Endometrium (tissue), 2 donors: ENCODE results near the gene TRAPPC4.
"Not testable (repeated sequence)": the region's sequence is repeated elsewhere in the genome, so short reads cannot be mapped to it uniquely, and the experiment has no call there.

Experiments used
- FAIRE-seq: peaks from 2 replicates; lab custom pipeline; 2012; peaks lifted over from hg19 to GRCh38; lab: Jason Lieb, UNC
- donor health status: control.
- donor health status: control.

Gene TRAPPC4, protein sequence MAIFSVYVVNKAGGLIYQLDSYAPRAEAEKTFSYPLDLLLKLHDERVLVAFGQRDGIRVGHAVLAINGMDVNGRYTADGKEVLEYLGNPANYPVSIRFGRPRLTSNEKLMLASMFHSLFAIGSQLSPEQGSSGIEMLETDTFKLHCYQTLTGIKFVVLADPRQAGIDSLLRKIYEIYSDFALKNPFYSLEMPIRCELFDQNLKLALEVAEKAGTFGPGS

DNA sequence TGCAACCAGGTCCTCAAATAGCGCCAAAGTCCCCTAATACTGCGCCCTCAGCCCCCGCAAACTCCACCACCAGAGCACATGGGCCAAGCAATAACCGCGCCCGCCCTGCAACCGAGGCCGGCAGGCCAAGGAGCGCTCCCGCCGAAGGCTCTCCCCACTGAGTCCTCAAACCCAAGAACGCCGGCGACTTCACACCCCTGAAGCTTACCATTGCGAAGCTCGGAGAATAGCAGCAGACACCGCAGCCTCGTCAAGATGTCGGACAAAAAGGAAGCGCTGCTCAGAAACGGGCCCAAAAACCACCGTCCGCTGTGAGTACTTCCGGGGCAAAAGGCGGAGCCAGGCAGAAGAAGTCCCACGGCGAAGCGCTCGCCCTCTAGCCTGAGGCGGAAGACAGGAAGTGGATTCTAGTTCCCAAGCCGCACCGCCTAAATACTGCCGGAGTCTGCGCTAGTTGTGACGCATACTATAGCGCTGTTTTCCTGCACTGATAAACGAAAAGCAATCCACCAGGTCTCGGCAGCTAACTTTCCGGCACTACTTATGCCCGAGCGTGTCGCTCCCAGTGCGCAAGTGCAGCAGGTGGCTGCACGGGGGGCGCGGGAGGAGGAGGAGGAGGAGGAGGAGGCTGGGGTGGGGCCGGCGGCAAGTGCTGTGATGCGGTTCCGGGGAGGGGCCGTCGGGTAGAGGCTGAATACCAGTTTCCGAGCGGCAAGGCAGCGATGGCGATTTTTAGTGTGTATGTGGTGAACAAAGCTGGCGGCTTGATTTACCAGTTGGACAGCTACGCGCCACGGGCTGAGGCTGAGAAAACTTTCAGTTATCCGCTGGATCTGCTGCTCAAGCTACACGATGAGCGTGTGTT lies at the start of gene TRAPPC4, which contains the start of gene RPS25:
Gene TRAPPC4 (plus strand): TSS at position 693 of the 865 bp plus-strand sequence. CDS start 30 bp downstream, at position 723.
Gene RPS25 (minus strand): TSS at position 270 of the 865 bp plus-strand sequence. CDS start 59 bp downstream, at position 211.
- FAIRE-seq, result peak; percentile 33

DNA sequence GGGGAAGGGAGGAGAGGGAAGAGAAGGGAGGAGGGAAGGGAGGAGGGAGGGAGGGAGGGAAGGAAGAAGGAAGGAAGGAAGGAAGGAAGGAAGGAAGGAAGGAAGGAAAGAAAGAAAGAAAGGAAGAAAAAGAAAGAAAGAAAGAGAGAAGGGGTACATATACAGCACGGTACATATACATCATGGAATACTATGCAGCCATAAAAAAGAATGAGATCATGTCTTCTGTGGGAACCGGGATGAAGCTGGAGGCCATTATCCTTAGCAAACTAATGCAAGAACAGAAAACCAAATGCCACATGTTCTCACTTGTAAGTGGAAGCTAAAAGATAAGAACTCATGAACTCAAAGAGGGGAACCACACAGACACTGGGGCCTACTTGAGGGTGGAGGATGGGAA lies 49.1 kb upstream of the TRAPPC4 start:
- FAIRE-seq, result not testable (repeated sequence)

DNA sequence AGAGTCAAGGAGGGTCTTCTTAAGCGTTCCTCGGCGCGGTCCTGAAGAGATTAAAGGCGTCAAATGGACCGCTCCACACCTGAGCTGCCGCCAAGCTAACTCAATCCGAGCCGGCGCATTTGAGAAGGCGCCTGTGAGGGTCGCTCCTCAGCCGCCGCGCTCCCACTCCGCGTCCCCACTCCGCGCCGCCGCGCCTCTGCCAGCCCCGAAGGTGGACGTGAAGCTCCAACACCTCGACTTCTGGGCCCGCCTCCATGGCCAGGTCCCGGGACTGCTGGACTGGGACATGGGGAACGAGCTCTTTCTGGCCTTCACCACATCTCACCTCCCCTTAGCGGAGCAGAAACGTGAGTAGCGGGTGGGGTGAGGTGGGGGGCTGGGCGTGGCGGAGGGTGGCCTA lies 46.9 kb upstream of the TRAPPC4 start, which contains the start of gene FOXR1:
Gene FOXR1 (plus strand): TSS at position 116 of the 400 bp plus-strand sequence. CDS start 171 bp downstream, at position 287.
- no peak for FAIRE-seq

DNA sequence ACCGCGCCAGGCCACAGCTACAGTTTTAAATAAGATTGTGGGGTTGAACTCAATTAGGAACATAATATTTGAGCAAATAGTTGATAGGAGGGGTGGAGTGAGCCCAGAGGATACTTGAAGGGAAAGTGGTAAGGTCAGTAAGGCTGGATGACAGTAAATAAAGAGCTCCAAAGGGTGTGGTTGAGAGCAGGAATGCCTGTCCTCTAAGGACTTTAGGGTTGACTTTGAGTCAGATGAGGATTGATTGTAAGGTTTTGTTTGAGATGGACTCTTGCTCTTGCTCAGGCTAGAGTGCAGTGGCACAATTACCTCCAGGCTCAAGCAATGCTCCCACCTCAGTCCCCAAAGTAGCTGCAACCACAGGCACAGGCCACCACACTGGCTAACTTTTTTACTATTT lies 44.6 kb upstream of the TRAPPC4 start:
- FAIRE-seq, result no peak

DNA sequence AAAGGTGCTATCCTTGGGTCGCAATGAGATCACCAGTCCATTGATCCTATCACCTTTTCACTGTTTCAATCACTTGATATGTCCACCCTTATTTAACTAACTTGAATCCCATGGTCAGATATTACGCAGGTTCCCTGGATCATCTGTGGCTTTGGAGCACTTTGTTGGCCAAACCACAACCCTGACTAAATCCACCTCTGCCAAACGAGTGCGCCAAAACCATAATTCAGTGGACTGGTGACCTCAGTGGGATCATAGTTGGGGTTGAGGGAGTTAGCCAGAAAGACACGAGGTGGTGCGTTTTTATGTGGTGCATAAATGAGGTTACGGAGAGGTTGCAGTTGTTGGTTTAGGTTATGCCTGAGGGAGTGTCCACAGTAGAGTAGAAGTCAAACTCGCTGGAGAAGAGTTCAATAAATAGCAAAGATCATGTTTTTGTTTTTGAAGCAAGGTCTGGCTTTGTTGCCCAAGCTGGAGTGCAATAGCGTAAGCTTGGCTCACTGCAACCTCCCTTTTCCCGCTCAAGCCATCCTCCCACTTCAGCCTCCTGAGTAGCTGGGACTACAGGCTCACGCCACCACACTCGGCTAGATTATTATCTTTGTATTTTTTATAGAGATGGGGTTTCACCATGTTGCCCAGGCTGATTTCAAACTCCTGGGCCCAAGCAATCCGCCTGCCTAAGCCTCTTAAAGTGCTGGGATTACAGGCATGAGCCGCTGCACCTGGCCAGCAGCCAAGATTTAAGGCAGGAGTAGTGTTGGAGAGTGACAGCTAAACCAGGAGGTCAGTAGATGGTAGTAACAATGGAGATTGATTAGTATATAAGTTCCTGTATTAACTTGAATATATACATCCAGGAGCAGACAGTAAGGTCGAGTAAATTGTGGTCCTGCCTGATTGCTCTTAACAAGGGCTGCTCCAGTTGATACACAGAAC lies 42.5 kb upstream of the TRAPPC4 start:
- FAIRE-seq, result no peak

DNA sequence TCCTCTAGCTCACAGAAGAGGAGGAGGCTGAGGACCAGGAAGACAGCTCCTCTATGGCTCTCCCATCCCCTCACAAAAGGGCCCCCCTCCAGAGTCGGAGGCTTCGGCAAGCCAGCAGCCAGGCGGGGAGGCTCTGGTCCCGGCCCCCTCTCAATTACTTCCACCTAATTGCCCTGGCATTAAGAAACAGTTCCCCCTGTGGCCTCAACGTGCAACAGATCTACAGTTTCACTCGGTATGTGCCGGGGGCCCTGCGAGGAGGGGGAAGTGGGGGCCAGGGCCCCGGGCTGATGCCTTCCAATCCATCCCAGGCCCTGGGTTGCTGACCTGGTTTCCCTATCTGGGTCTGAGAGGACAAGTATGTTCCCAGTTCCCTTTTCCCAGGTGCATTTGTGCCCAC lies 39.1 kb upstream of the TRAPPC4 start:
- FAIRE-seq, result no peak

DNA sequence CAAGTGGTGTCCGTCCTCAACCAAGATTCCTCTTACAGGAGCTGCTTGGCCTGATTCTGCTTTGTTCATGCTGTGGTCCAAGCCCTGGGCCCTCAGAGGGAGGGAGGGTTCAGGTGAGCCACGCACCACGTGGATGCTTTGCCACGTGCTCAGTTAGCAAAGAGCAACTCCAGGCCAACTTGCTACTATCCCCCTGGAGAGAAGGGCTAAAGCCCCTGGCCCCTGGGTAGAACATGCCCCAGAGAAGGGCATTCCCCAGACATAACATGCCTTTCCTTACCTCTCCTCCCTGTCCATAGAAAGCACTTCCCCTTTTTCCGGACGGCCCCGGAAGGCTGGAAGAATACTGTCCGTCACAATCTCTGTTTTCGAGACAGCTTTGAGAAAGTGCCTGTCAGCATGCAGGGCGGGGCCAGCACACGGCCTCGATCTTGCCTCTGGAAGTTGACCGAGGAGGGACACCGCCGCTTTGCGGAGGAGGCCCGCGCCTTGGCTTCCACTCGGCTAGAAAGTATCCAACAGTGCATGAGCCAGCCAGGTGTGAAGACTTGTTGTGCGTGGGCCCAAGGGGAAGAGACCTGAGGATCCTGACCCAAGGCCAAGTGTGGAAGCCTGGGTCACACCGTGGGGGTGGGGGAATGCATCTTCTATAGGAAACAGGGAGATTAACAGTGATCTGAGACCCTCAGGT lies 38.2 kb upstream of the TRAPPC4 start:
- no peak for FAIRE-seq

DNA sequence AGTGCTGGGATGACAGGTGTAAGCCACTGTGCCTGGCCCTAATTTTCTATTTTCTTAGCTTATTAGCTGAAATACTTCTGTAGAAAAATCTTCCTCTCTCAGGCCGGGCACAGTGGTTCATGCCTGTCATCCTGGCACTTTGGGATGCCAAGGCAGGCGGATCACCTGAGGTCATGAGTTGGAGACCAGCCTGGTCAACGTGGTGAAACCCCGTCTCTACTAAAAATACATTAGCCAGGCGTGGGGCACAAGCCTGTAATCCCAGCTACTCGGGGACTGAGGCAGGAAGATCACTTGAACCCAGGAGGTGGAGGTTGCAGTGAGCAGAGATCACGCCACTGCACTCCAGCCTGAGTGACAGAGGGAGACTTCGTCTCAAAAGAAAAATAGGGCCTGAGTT lies 34.2 kb upstream of the TRAPPC4 start:
- not testable (repeated sequence) for FAIRE-seq

DNA sequence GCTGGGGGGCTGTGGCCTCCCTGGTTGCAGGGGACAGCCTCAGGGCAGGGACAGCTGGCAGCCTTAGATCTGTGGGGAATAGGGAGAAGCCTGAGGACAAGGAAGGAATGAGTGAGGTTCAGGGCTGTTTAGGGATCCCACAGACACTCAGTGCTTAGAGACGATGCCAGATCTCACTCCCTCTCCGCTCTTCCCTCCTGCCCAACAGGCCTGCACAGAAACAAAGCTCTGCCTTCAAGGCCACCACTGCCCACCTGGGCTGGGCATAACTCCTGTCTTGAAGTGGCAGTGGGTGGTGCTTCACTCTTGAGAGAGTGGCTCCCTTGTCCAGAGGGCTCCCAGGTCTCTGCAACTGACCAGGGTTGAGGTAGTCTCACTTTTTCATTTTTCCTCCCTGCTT lies 33.7 kb upstream of the TRAPPC4 start:
- FAIRE-seq, result no peak

DNA sequence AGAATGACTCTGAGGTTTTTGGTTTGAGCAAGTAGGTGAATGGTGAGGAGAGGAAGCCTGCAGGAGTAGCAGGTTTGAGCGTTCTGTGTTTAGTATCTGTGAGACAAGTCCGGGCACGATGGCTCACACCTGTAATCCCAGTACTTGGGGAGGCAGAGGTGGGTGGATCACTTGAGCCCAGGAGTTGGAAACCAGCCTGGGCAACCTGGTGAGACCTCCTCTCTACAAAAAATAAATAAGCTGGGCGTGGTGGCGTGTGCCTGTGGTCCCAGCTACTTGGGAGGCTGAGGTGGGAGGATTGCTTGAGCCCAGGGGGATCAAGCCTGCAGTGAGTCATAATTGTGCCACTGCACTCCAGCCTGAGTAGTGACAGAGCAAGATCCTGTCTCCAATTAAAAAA lies 30.3 kb upstream of the TRAPPC4 start:
- no peak for FAIRE-seq

DNA sequence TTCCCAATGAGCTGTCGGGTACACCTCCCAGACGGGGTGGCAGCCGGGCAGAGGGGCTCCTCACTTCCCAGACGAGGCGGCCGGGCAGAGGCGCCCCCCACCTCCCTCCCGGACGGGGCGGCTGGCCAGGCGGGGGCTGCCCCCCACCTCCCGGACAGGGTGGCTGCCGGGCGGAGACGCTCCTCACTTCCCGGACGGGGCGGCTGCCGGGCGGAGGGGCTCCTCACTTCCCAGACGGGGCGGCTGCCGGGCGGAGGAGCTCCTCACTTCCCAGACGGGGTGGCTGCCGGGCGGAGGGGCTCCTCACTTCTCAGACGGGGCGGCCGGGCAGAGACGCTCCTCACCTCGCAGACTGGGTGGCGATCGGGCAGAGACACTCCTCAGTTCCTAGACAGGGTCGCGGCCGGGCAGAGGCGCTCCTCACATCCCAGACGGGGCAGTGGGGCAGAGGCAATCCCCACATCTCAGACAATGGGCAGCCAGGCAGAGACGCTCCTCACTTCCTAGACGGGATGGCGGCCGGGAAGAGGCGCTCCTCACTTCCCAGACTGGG lies 27.0 kb upstream of the TRAPPC4 start:
- not testable (repeated sequence) for FAIRE-seq

DNA sequence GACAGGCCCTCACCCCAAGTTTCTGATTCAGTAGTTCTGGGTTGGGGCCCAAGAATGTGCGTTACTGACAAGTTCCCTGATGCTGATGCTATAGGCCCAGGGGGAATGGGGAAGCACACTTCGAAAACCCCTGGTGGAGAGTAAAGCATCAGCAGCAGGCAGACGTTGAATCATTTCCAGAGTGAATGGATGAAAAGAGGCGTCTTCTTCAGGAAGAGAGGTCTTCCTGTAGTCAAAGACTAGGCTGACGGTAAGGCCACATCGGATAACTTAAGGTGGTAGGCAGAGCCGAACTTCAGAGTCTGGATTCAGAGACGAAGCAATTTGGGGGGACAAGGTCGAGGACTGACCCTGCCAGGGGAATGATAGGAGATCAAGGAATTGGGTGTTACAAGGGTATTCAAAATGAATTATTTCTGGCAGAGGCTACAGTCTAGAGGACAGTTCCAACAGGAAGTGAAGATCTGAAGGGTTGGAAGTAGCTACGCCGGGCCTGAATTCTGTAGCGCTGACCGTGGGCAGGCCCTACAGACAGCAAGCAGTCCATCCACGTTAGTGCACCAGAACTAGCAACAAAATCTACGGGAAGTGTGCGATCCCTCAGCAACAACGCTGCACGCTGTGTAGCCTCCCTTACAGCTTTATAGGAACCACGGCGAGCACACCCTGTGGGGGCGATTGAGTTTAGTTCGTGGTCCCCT lies 21.5 kb upstream of the TRAPPC4 start:
- no peak for FAIRE-seq

DNA sequence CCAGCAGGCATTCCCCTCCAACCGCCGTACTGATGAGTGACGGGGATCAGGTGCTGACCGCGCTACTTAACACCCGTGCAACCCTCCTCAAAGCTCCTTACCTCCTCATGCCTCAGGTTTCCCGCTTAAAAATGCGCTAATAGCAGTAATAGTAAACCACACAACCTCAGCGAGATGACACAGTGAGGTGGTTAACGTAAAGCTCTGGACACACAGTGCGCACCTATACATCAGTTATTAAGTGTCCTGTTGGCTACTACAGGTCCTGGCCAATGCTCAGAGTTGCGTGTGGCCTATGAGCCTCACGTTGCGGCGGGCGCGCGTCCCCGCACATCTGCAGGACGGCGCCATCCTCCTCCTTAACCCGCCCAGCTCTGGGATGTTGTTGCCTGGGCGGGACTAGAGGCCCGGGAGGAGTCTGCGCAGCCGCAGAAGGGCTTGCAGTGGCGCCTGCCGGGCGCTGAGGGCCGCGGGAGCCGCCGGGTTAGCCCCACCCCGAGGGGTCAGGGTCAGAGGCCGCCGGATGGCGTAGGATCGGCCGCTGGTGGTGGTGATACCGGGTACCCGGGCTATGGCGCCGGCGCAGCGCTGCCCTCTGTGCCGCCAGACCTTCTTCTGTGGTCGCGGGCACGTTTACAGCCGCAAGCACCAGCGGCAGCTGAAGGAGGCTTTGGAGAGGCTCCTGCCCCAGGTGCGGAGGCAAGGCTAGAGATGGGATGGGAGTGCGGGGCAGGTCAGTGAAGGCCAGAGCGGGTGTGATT lies 20.8 kb upstream of the TRAPPC4 start, which contains the start of gene CENATAC:
Gene CENATAC (plus strand): TSS at position 512 of the 761 bp plus-strand sequence. CDS start 60 bp downstream, at position 572.
- no peak for FAIRE-seq

DNA sequence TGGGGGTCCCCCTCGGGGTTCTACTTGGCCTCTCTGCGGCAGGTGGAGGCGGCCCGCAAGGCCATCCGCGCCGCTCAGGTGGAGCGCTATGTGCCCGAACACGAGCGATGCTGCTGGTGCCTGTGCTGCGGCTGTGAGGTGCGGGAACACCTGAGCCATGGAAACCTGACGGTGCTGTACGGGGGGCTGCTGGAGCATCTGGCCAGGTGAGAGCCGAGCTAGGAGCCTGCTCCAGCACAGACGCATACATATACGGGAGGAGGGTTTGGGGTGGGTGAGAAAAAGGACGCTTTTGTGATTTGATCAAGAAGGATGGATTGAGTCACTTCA lies 20.2 kb upstream of the TRAPPC4 start:
- no peak for FAIRE-seq

DNA sequence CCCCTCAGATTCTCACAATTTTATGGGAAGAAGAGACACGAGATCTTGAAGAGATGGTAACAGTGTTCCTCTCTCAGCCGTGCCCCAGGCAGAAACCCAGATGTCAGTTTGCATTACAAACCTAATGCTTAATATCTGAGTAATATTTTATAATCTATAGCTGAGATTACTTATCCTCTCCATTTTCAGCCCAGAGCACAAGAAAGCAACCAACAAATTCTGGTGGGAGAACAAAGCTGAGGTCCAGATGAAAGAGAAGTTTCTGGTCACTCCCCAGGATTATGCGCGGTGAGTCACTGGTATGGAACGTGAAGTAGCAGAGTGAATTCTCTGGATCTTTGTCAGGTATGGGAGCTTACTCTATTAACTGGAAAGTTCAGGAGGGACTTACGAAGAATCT lies 19.7 kb upstream of the TRAPPC4 start:
- FAIRE-seq, result no peak

DNA sequence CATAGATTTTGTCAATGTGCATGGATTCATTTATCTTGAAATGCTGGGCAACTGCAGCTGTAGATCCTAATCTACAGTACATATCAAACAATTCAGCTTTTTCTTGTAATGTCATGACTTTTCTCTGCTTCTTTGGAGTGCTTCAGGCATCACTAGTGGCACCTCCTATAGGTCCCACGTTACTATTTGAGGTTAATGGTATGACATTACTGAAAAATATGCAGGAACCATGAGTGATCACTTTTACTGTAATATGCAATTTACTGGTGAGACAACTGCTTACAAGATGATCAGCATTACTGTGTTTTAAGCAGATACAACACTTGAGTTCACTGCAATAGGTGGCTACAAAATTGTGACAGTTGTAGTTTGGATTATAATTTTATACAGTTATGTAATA lies 17.7 kb upstream of the TRAPPC4 start:
- FAIRE-seq, result no peak

DNA sequence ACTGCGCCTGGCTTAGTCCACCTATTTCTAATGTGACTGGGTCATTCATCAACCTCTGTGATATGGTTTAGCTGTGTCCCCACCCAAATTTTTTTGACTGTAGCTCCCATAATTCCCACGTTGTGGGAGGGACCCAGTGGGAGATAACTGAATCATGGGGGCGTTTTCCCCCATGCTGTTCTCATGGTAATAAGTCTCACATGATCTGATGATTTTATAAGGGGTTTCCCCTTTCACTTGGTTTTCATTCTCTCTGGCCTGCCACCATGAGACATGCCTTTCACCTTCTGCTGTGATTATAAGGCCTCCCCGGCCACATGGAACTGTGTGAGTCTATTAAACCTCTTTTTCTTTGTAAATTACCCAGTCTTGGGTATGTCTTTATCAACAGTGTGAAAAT lies 11.9 kb upstream of the TRAPPC4 start:
- FAIRE-seq, result no peak

DNA sequence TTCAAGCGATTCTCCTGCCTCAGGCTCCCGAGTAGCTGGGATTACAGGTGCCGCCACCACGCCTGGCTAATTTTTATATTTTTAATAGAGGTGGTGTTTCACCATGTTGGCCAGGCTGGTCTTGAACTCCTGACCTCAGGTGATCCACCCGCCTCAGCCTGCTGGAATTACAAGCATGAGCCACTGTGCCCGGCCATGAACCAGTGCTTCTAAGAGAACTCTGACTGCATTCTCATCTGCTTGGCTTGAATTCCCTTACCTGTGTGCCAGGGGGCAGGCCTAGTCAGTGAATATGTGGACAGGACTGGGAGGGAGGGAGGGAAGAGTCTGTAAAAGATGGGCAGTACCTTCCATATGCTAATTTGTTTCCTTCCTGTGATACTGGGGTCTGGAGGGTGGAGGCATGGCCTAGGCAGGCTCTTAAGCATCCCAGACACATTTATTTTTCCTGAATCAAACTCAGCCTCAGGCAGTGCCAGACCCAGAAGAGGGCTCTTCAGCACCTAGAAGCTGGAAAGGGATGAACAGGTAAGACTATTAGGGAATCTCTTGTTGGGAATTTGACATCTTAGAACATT lies 7.0 kb upstream of the TRAPPC4 start:
- FAIRE-seq, result no peak

DNA sequence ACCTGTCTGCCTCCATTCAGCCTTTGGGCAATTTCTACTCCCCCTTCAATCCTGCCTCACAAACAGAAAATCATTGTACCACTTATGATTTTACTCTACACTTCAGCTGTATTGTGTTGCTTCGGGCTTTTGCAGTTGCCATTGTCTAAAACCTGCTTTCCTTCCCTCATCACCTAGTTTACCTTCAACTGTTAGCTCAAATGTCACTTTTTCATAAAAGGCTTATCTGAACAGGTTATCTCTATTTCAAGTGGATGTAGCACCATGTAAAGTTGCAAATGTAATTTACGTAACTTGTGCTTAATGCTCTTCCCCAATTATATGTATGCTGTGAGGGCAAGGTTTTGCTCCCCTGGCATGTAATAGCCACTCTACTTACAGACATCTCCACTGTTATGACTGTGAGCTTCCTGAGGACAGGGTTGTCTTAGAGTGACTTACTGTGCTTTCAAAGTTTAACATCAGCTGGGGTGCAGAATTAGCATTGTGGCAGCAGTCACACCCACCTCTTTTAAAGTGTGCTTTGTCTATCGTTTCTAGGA lies 5.9 kb upstream of the TRAPPC4 start:
- no peak for FAIRE-seq
